GM18951 (cell line): ENCODE data around the gene NRP1.

ENCODE experiments used
- POLR2A ChIP-seq: IDR thresholded peaks from 4 replicates; pipeline ENCODE4 v1.6.1; 2011; ENCODE audit warnings: mild to moderate bottlenecking; ENCODE audit not compliant: insufficient read length, insufficient read depth; ENCODE audit errors: extremely low read depth
- in situ Hi-C: fragments of 300-500 bp; cut with MboI; formaldehyde crosslinking; loops from one replicate; pipeline ENCODE4 v1.12.0; 2022; ENCODE audit warnings: low sequenced_read_pairs, mixed read lengths, inconsistent platforms; ENCODE audit not compliant: unreplicated experiment

The NRP1 gene

GRCh38 chr10:33189363-33189762 is 145.1 kb downstream of the NRP1 start:
- in situ Hi-C loops: no loop called here
- TF ChIP-seq POLR2A: no peak

- no peak for TF ChIP-seq POLR2A
- in situ Hi-C loops: no loop called here
Observed at GRCh38 chr10:33187427-33187999, 147.0 kb downstream of the NRP1 start.

GRCh38 chr10:33186150-33186549 is 148.3 kb downstream of the NRP1 start:
- no peak for TF ChIP-seq POLR2A
- in situ Hi-C loops: no loop called here

GRCh38 chr10:33183655-33184054 is 150.8 kb downstream of the NRP1 start:
- in situ Hi-C loops: no loop called here
- TF ChIP-seq POLR2A: no peak

- in situ Hi-C loops: no loop called here
- no peak for TF ChIP-seq POLR2A
Observed at GRCh38 chr10:33180921-33181320, 153.5 kb downstream of the NRP1 start.

GRCh38 chr10:33180390-33180789 is 154.1 kb downstream of the NRP1 start:
- TF ChIP-seq POLR2A: no peak
- in situ Hi-C loops: no loop called here

- TF ChIP-seq POLR2A: no peak
Observed at GRCh38 chr10:33179067-33179466, 155.4 kb downstream of the NRP1 start.

GRCh38 chr10:33178026-33178755 is 156.3 kb downstream of the NRP1 start:
- no peak for TF ChIP-seq POLR2A
- in situ Hi-C loops: no loop called here

More at GRCh38 chr10:33179067-33179466, 155.4 kb downstream of the NRP1 start:
- in situ Hi-C loops: no loop called here

GRCh38 chr10:33176688-33177087 is 157.8 kb downstream of the NRP1 start:
- in situ Hi-C loops: no loop called here
- TF ChIP-seq POLR2A: no peak

GRCh38 chr10:33174674-33175434 is 159.6 kb downstream of the NRP1 start:
- no peak for TF ChIP-seq POLR2A
- in situ Hi-C loops: loop anchor here (25.0 kb wide), 1 partner anchor 388 kb away; no protein-coding TSS in a partner anchor

- in situ Hi-C loops: loop anchor here (25.0 kb wide), 1 partner anchor 379 kb away; no protein-coding TSS in a partner anchor
- TF ChIP-seq POLR2A: no peak
Observed at GRCh38 chr10:33165911-33166310, 168.6 kb downstream of the NRP1 start.

GRCh38 chr10:33164060-33164709 is 170.3 kb downstream of the NRP1 start:
- in situ Hi-C loops: loop anchor here (25.0 kb wide), 1 partner anchor 377 kb away; no protein-coding TSS in a partner anchor
- no peak for TF ChIP-seq POLR2A

- in situ Hi-C loops: loop anchor here (25.0 kb wide), 1 partner anchor 375 kb away; no protein-coding TSS in a partner anchor
Observed at GRCh38 chr10:33162248-33162575, 172.3 kb downstream of the NRP1 start.

GRCh38 chr10:33161550-33162247 is 172.8 kb downstream of the NRP1 start:
- TF ChIP-seq POLR2A: no peak
- in situ Hi-C loops: loop anchor here (25.0 kb wide), 1 partner anchor 374 kb away; no protein-coding TSS in a partner anchor

More at GRCh38 chr10:33162248-33162575, 172.3 kb downstream of the NRP1 start:
- no peak for TF ChIP-seq POLR2A
